Stimulated activated naive CD8-positive, alpha-beta T cell treated with anti-CD3 and anti-CD28 coated beads, Interleukin-15, Interleukin-2, amounts not matched to agents 100 ng/mL and 50 ng/mL, for 24 hours (primary cell): ENCODE data around the gene SLC43A2.

ENCODE experiments used
- H3K27ac Mint-ChIP-seq: one replicate; pipeline ENCODE4 v1.8.0; 2021; ENCODE audit warnings: mild to moderate bottlenecking, mixed read lengths
- H3K27me3 Mint-ChIP-seq: one replicate; pipeline ENCODE4 v1.8.0; 2021; ENCODE audit warnings: mixed read lengths
- H3K36me3 Mint-ChIP-seq: one replicate; pipeline ENCODE4 v1.8.0; 2021; ENCODE audit warnings: low read depth, mixed read lengths
- H3K4me1 Mint-ChIP-seq: one replicate; pipeline ENCODE4 v1.8.0; 2021; ENCODE audit warnings: low read depth, mixed read lengths
- H3K4me3 Mint-ChIP-seq: one replicate; pipeline ENCODE4 v1.8.0; 2021; ENCODE audit warnings: mild to moderate bottlenecking, mixed read lengths
- H3K9me3 Mint-ChIP-seq: one replicate; pipeline ENCODE4 v1.8.0; 2021; ENCODE audit warnings: mixed read lengths

The SLC43A2 gene

GRCh38 chr17:1591474-1592090 lies 37.1 kb downstream of the SLC43A2 start:
- Mint-ChIP-seq H3K4me3 (no peak overlapping the region), H3K36me3 (no peaks in the 10 kb centered on the region)

GRCh38 chr17:1590747-1591473 lies 37.7 kb downstream of the SLC43A2 start:
- Mint-ChIP-seq H3K4me3 (no peak overlapping the region), H3K36me3 (no peaks in the 10 kb centered on the region), H3K4me1 (peaks cover 27% of the 10 kb centered on the region), H3K9me3 (no peaks in the 10 kb centered on the region), H3K27ac (no peak overlapping the region), H3K27me3 (no peaks in the 10 kb centered on the region)

More at GRCh38 chr17:1591474-1592090, 37.1 kb downstream of the SLC43A2 start:
- Mint-ChIP-seq H3K4me1 (peaks cover 27% of the 10 kb centered on the region), H3K9me3 (no peaks in the 10 kb centered on the region), H3K27ac (no peak overlapping the region), H3K27me3 (no peaks in the 10 kb centered on the region)

GRCh38 chr17:1590029-1590746 lies 38.4 kb downstream of the SLC43A2 start:
- no peak overlapping the region for H3K4me3 Mint-ChIP-seq
- no peaks in the 10 kb centered on the region for H3K36me3 Mint-ChIP-seq
- H3K27ac Mint-ChIP-seq: no peak overlapping the region
- peaks cover 27% of the 10 kb centered on the region for H3K4me1 Mint-ChIP-seq
- H3K27me3 Mint-ChIP-seq: no peaks in the 10 kb centered on the region
- H3K9me3 Mint-ChIP-seq: no peaks in the 10 kb centered on the region

- Mint-ChIP-seq H3K36me3 (no peaks in the 10 kb centered on the region), H3K27ac (no peak overlapping the region), H3K27me3 (no peaks in the 10 kb centered on the region)
Observed at GRCh38 chr17:1588821-1589585, 39.6 kb downstream of the SLC43A2 start.

GRCh38 chr17:1584167-1584566 lies 44.5 kb downstream of the SLC43A2 start:
- no peaks in the 10 kb centered on the region for H3K36me3 Mint-ChIP-seq
- no peaks in the 10 kb centered on the region for H3K9me3 Mint-ChIP-seq
- H3K4me3 Mint-ChIP-seq: no peak overlapping the region
- no peaks in the 10 kb centered on the region for H3K27me3 Mint-ChIP-seq
- H3K4me1 Mint-ChIP-seq: no peaks in the 10 kb centered on the region
- no peak overlapping the region for H3K27ac Mint-ChIP-seq

More at GRCh38 chr17:1588821-1589585, 39.6 kb downstream of the SLC43A2 start:
- H3K9me3 Mint-ChIP-seq: no peaks in the 10 kb centered on the region
- peaks cover 27% of the 10 kb centered on the region for H3K4me1 Mint-ChIP-seq
- no peak overlapping the region for H3K4me3 Mint-ChIP-seq

GRCh38 chr17:1583556-1583955 lies 45.1 kb downstream of the SLC43A2 start:
- H3K27ac Mint-ChIP-seq: no peak overlapping the region
- H3K9me3 Mint-ChIP-seq: no peaks in the 10 kb centered on the region
- H3K4me3 Mint-ChIP-seq: no peak overlapping the region
- H3K36me3 Mint-ChIP-seq: no peaks in the 10 kb centered on the region
- no peaks in the 10 kb centered on the region for H3K27me3 Mint-ChIP-seq
- no peaks in the 10 kb centered on the region for H3K4me1 Mint-ChIP-seq

- no peak overlapping the region for H3K27ac Mint-ChIP-seq
- H3K27me3 Mint-ChIP-seq: no peaks in the 10 kb centered on the region
- peaks cover 7% of the 10 kb centered on the region for H3K4me1 Mint-ChIP-seq
- H3K9me3 Mint-ChIP-seq: no peaks in the 10 kb centered on the region
- H3K36me3 Mint-ChIP-seq: no peaks in the 10 kb centered on the region
- H3K4me3 Mint-ChIP-seq: no peak overlapping the region
Observed at GRCh38 chr17:1582374-1582773, 46.3 kb downstream of the SLC43A2 start.

GRCh38 chr17:1580979-1581676 lies 47.5 kb downstream of the SLC43A2 start:
- Mint-ChIP-seq H3K4me3 (no peak overlapping the region), H3K36me3 (no peaks in the 10 kb centered on the region), H3K27me3 (no peaks in the 10 kb centered on the region), H3K27ac (no peak overlapping the region), H3K9me3 (no peaks in the 10 kb centered on the region), H3K4me1 (peaks cover 13% of the 10 kb centered on the region)

GRCh38 chr17:1578029-1578428 lies 50.6 kb downstream of the SLC43A2 start:
- no peak overlapping the region for H3K27ac Mint-ChIP-seq
- H3K27me3 Mint-ChIP-seq: no peaks in the 10 kb centered on the region
- no peak overlapping the region for H3K4me3 Mint-ChIP-seq
- no peaks in the 10 kb centered on the region for H3K36me3 Mint-ChIP-seq
- peaks cover 13% of the 10 kb centered on the region for H3K4me1 Mint-ChIP-seq
- H3K9me3 Mint-ChIP-seq: no peaks in the 10 kb centered on the region

- H3K4me3 Mint-ChIP-seq: no peak overlapping the region
- no peaks in the 10 kb centered on the region for H3K27me3 Mint-ChIP-seq
- peaks cover 13% of the 10 kb centered on the region for H3K4me1 Mint-ChIP-seq
- H3K27ac Mint-ChIP-seq: peak overlapping the region; percentile 63
- H3K9me3 Mint-ChIP-seq: no peaks in the 10 kb centered on the region
- no peaks in the 10 kb centered on the region for H3K36me3 Mint-ChIP-seq
Observed at GRCh38 chr17:1577583-1578013, 51.0 kb downstream of the SLC43A2 start.

GRCh38 chr17:1577182-1577581 lies 51.5 kb downstream of the SLC43A2 start:
- Mint-ChIP-seq H3K27me3 (no peaks in the 10 kb centered on the region), H3K4me1 (peaks cover 13% of the 10 kb centered on the region), H3K36me3 (no peaks in the 10 kb centered on the region), H3K27ac (peak overlapping the region; percentile 63), H3K9me3 (no peaks in the 10 kb centered on the region), H3K4me3 (peak overlapping the region; percentile 7)

GRCh38 chr17:1576500-1576899 lies 52.1 kb downstream of the SLC43A2 start:
- peaks cover 13% of the 10 kb centered on the region for H3K4me1 Mint-ChIP-seq
- H3K9me3 Mint-ChIP-seq: no peaks in the 10 kb centered on the region
- H3K27me3 Mint-ChIP-seq: no peaks in the 10 kb centered on the region
- H3K27ac Mint-ChIP-seq: no peak overlapping the region
- H3K36me3 Mint-ChIP-seq: no peaks in the 10 kb centered on the region
- no peak overlapping the region for H3K4me3 Mint-ChIP-seq

GRCh38 chr17:1574697-1575471 lies 53.8 kb downstream of the SLC43A2 start:
- H3K27me3 Mint-ChIP-seq: no peaks in the 10 kb centered on the region

More at GRCh38 chr17:1574697-1575471, 53.8 kb downstream of the SLC43A2 start:
- Mint-ChIP-seq H3K4me1 (peaks cover 13% of the 10 kb centered on the region), H3K36me3 (no peaks in the 10 kb centered on the region), H3K27ac (no peak overlapping the region), H3K4me3 (no peak overlapping the region), H3K9me3 (no peaks in the 10 kb centered on the region)
